ENCODE data around the gene TSHZ1. TPM values are rescaled to one million over a fixed set of nuclear protein-coding genes. Genes with fewer than 3 reads are reported as not detected.
A peak's percentile ranks its signal among the peaks of the same experiment; 100 is the strongest.

TSHZ1 gene
- total and polyA plus RNA-seq, 9 donors, result 16.0 to 31.8 (median 26.2) TPM

DNA sequence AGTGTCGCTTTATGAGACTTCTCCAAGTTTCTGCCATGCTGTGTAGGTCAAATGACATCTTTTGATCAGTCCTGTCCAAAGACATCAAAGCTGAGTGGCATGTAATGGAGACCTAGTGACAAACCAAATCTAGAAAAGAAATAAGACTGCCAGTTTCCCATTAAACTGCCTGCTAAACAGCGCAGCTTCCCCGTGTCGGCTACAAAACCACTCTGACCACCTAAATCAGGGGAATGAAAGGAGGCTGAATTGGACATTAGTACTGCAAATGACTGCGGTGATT is 57.7 kb downstream of the TSHZ1 start:
- Histone ChIP-seq H3K27ac (ENCODE audit: low read length) (no peak overlapping the region), H3K36me3 (ENCODE audit: control insufficient read depth, insufficient read depth, low read length) (no peaks in the 10 kb centered on the region), H3K4me3 (ENCODE audit: low read length) (no peak overlapping the region), H3K9me3 (replicated peaks; ENCODE audit: control insufficient read depth, low read depth, low read length) (no peaks in the 10 kb centered on the region), H3K27me3 (ENCODE audit: control insufficient read depth, insufficient read depth, low read length) (no peaks in the 10 kb centered on the region), H3K4me1 (ENCODE audit: control insufficient read depth, insufficient read depth, low read length) (peaks cover 18% of the 10 kb centered on the region)
- DNase-seq, result no peak
- WGBS (ENCODE audit: insufficient coverage), result no CpG with 5 or more reads among the region's 5 CpGs

DNA sequence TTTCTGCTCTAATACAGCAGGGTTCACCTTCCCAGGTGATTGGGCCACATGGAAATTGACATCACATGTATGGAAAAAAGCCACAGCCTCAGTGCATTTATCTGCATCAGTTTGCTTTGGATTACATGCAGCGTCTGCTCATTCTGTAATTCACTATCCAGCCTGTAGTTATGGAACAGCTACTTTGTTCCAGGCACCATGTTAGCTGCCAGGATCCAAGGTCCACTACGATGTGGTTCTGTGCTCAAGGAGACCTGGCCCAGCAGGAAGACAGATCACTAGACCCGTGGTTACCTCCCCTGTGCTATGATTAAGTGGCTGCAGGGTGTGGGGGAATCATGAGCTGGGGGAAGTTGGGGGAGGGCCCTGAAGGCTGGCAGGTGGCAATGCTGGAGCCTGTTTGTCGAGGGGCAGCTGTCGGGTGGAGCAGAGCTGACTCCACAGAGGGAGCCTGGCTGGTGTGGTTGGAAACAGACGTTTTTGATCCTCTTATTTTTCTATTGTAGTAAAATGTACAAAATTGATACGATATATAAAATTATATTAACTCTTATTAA is 58.6 kb downstream of the TSHZ1 start:
- 28% methylated on average over 3 of the region's 7 CpGs for WGBS (ENCODE audit: insufficient coverage)
- H3K27me3 ChIP-seq (ENCODE audit: control insufficient read depth, insufficient read depth, low read length), result no peaks in the 10 kb centered on the region
- H3K27ac ChIP-seq (ENCODE audit: low read length), result peak overlapping the region; percentile 62
- H3K4me1 ChIP-seq (ENCODE audit: control insufficient read depth, insufficient read depth, low read length), result peaks cover 18% of the 10 kb centered on the region
- H3K9me3 ChIP-seq (replicated peaks; ENCODE audit: control insufficient read depth, low read depth, low read length), result no peaks in the 10 kb centered on the region
- peak; percentile 57 for DNase-seq
- no peaks in the 10 kb centered on the region for H3K36me3 ChIP-seq (ENCODE audit: control insufficient read depth, insufficient read depth, low read length)
- H3K4me3 ChIP-seq (ENCODE audit: low read length), result no peak overlapping the region

- Histone ChIP-seq H3K9me3 (replicated peaks; ENCODE audit: control insufficient read depth, low read depth, low read length) (no peaks in the 10 kb centered on the region), H3K4me3 (ENCODE audit: low read length) (no peak overlapping the region), H3K27ac (ENCODE audit: low read length) (peak overlapping the region; percentile 62), H3K4me1 (ENCODE audit: control insufficient read depth, insufficient read depth, low read length) (peaks cover 15% of the 10 kb centered on the region), H3K36me3 (ENCODE audit: control insufficient read depth, insufficient read depth, low read length) (no peaks in the 10 kb centered on the region), H3K27me3 (ENCODE audit: control insufficient read depth, insufficient read depth, low read length) (no peaks in the 10 kb centered on the region)
- 84% methylated on average over 8 of the region's 8 CpGs for WGBS (ENCODE audit: insufficient coverage)
- no peak for DNase-seq
These were observed 59.1 kb downstream of the TSHZ1 start for GRCh38 chr18:75269696-75270095.

GRCh38 chr18:75271952-75272351 is 61.4 kb downstream of the TSHZ1 start:
- Histone ChIP-seq H3K36me3 (ENCODE audit: control insufficient read depth, insufficient read depth, low read length) (no peaks in the 10 kb centered on the region), H3K27me3 (ENCODE audit: control insufficient read depth, insufficient read depth, low read length) (no peaks in the 10 kb centered on the region), H3K4me3 (ENCODE audit: low read length) (no peak overlapping the region), H3K4me1 (ENCODE audit: control insufficient read depth, insufficient read depth, low read length) (peaks cover 14% of the 10 kb centered on the region), H3K27ac (ENCODE audit: low read length) (no peak overlapping the region), H3K9me3 (replicated peaks; ENCODE audit: control insufficient read depth, low read depth, low read length) (no peaks in the 10 kb centered on the region)
- no peak for DNase-seq
- 81% methylated on average over 4 of the region's 11 CpGs for WGBS (ENCODE audit: insufficient coverage)

- H3K4me3 ChIP-seq (ENCODE audit: low read length), result no peak overlapping the region
- no peaks in the 10 kb centered on the region for H3K36me3 ChIP-seq (ENCODE audit: control insufficient read depth, insufficient read depth, low read length)
- no peak for DNase-seq
- H3K9me3 ChIP-seq (replicated peaks; ENCODE audit: control insufficient read depth, low read depth, low read length), result no peaks in the 10 kb centered on the region
- no peaks in the 10 kb centered on the region for H3K27me3 ChIP-seq (ENCODE audit: control insufficient read depth, insufficient read depth, low read length)
- H3K4me1 ChIP-seq (ENCODE audit: control insufficient read depth, insufficient read depth, low read length), result peaks cover 25% of the 10 kb centered on the region
- H3K27ac ChIP-seq (ENCODE audit: low read length), result no peak overlapping the region
- WGBS (ENCODE audit: insufficient coverage), result 98% methylated on average over 8 of the region's 15 CpGs
These were observed 63.2 kb downstream of the TSHZ1 start for GRCh38 chr18:75273817-75274216.

GRCh38 chr18:75275226-75275625 is 64.6 kb downstream of the TSHZ1 start:
- WGBS (ENCODE audit: insufficient coverage), result 89% methylated on average over 4 of the region's 8 CpGs
- H3K4me1 ChIP-seq (ENCODE audit: control insufficient read depth, insufficient read depth, low read length), result peaks cover 18% of the 10 kb centered on the region
- H3K36me3 ChIP-seq (ENCODE audit: control insufficient read depth, insufficient read depth, low read length), result no peaks in the 10 kb centered on the region
- no peak overlapping the region for H3K4me3 ChIP-seq (ENCODE audit: low read length)
- H3K27ac ChIP-seq (ENCODE audit: low read length), result no peak overlapping the region
- H3K27me3 ChIP-seq (ENCODE audit: control insufficient read depth, insufficient read depth, low read length), result no peaks in the 10 kb centered on the region
- DNase-seq, result no peak
- H3K9me3 ChIP-seq (replicated peaks; ENCODE audit: control insufficient read depth, low read depth, low read length), result no peaks in the 10 kb centered on the region

DNA sequence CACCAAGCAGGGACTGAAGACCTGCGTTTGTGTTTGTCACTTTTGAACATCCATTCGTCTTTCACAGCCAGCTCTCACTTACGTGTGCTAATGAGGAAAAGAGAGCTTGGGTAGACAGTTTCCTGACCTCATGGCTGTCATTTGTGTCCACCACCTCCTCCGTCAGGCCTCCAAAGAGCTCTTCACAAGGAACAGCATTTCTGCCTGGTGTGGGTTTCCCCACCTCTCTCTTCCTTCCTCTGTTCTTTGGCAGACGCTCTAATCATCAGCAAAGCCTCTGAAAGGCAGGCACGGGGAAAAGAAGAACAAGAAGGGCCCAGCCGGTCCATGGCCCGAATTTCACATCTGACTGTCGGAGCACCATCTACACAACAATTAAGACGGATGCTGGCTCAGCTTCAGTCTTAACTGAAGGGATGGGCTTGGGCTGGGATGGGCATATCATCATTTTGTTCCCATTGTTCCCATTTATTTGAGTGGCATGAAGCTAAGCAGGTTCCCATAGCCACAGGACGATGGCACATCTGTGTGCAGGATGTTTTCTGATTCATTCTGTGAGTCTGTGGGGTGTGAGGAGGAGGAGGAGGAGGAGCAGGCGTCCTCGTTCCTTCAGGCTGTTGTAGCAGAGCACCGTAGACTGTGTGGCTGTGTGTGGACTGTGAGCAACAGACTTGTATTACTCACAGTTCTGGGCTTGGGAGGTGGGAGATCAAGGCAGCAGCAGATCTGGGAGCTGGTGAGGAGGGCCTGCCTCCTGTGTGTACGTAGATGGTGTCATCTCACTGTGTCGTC is 66.4 kb downstream of the TSHZ1 start:
- no peak for DNase-seq
- Histone ChIP-seq H3K27ac (ENCODE audit: low read length) (peak overlapping the region; percentile 52), H3K4me3 (ENCODE audit: low read length) (no peak overlapping the region), H3K27me3 (ENCODE audit: control insufficient read depth, insufficient read depth, low read length) (no peaks in the 10 kb centered on the region), H3K9me3 (replicated peaks; ENCODE audit: control insufficient read depth, low read depth, low read length) (no peaks in the 10 kb centered on the region), H3K4me1 (ENCODE audit: control insufficient read depth, insufficient read depth, low read length) (peaks cover 18% of the 10 kb centered on the region), H3K36me3 (ENCODE audit: control insufficient read depth, insufficient read depth, low read length) (peaks cover 2% of the 10 kb centered on the region)
- 77% methylated on average over 10 of the region's 16 CpGs for WGBS (ENCODE audit: insufficient coverage)

- DNase-seq, result no peak
- peaks cover 2% of the 10 kb centered on the region for H3K36me3 ChIP-seq (ENCODE audit: control insufficient read depth, insufficient read depth, low read length)
- H3K27ac ChIP-seq (ENCODE audit: low read length), result peak overlapping the region; percentile 52
- no peaks in the 10 kb centered on the region for H3K9me3 ChIP-seq (replicated peaks; ENCODE audit: control insufficient read depth, low read depth, low read length)
- H3K4me3 ChIP-seq (ENCODE audit: low read length), result no peak overlapping the region
- H3K27me3 ChIP-seq (ENCODE audit: control insufficient read depth, insufficient read depth, low read length), result no peaks in the 10 kb centered on the region
- H3K4me1 ChIP-seq (ENCODE audit: control insufficient read depth, insufficient read depth, low read length), result peaks cover 18% of the 10 kb centered on the region
- WGBS (ENCODE audit: insufficient coverage), result no CpG with 5 or more reads among the region's 4 CpGs
These were observed 67.0 kb downstream of the TSHZ1 start for GRCh38 chr18:75277610-75277928.

- no peak overlapping the region for H3K4me3 ChIP-seq (ENCODE audit: low read length)
- no peaks in the 10 kb centered on the region for H3K27me3 ChIP-seq (ENCODE audit: control insufficient read depth, insufficient read depth, low read length)
- no peak for DNase-seq
- peaks cover 18% of the 10 kb centered on the region for H3K4me1 ChIP-seq (ENCODE audit: control insufficient read depth, insufficient read depth, low read length)
- no peak overlapping the region for H3K27ac ChIP-seq (ENCODE audit: low read length)
- WGBS (ENCODE audit: insufficient coverage), result 93% methylated on average over 4 of the region's 5 CpGs
- H3K36me3 ChIP-seq (ENCODE audit: control insufficient read depth, insufficient read depth, low read length), result peaks cover 2% of the 10 kb centered on the region
- no peaks in the 10 kb centered on the region for H3K9me3 ChIP-seq (replicated peaks; ENCODE audit: control insufficient read depth, low read depth, low read length)
These were observed 68.8 kb downstream of the TSHZ1 start for GRCh38 chr18:75279381-75279780.

- 88% methylated on average over 20 of the region's 20 CpGs for WGBS (ENCODE audit: insufficient coverage)
These were observed 70.1 kb downstream of the TSHZ1 start for GRCh38 chr18:75280427-75281280.

More at GRCh38 chr18:75280427-75281280, 70.1 kb downstream of the TSHZ1 start:
- Histone ChIP-seq H3K4me3 (ENCODE audit: low read length) (no peak overlapping the region), H3K9me3 (replicated peaks; ENCODE audit: control insufficient read depth, low read depth, low read length) (no peaks in the 10 kb centered on the region), H3K27ac (ENCODE audit: low read length) (peak overlapping the region; percentile 48), H3K4me1 (ENCODE audit: control insufficient read depth, insufficient read depth, low read length) (peaks cover 18% of the 10 kb centered on the region), H3K36me3 (ENCODE audit: control insufficient read depth, insufficient read depth, low read length) (peaks cover 9% of the 10 kb centered on the region), H3K27me3 (ENCODE audit: control insufficient read depth, insufficient read depth, low read length) (no peaks in the 10 kb centered on the region)
- no peak for DNase-seq

All from muscle of leg (tissue), 11 donors.